HG03139 (cell line): ENCODE data around the gene BCL6.
"Not testable (repeated sequence)": the region's sequence is repeated elsewhere in the genome, so short reads cannot be mapped to it uniquely, and the experiment has no call there.

Experiments
- ATAC-seq: cut with Tn5 transposase; IDR thresholded peaks from one replicate; pipeline ENCODE4 v1.9.1; 2021; ENCODE audit not compliant: unreplicated experiment

Gene BCL6

DNA sequence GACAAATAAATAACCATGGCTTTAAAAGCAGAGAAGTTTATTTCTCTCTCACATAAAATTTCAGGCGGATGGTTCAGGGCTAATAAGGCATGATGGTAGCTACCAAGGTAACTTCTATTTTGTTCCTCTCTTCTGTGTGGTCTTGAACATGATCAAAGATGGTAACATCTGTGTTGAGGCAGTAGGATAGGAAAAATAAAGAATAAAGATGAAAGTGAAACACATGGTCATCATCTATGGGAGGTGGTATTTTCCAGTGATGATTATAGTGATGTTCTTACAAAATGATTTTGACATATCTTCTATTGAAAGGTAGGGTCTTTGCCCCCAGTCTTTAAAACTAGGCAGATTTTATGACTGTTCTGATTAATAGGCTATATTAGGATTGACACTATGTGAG is 60.8 kb downstream of the BCL6 start:
- no peak for ATAC-seq

DNA sequence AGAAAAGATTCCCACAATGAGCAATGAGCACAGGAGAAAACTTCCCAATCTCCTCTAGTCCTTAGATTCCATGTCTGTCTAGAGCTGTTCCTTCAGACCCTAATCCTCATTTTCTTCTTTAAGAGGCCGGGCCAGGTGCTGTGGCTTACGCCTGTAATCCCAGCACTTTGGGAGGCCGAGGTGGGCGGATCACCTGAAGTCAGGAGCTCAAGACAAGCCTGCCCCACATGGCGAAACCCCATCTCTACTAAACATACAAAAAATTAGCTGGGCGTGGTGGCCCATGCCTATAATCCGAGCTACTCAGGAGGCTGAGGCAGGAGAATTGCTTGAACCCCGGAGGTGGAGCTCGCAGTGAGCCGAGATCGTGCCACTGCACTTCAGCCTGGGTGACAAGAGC is 63.5 kb downstream of the BCL6 start:
- ATAC-seq = not testable (repeated sequence)

DNA sequence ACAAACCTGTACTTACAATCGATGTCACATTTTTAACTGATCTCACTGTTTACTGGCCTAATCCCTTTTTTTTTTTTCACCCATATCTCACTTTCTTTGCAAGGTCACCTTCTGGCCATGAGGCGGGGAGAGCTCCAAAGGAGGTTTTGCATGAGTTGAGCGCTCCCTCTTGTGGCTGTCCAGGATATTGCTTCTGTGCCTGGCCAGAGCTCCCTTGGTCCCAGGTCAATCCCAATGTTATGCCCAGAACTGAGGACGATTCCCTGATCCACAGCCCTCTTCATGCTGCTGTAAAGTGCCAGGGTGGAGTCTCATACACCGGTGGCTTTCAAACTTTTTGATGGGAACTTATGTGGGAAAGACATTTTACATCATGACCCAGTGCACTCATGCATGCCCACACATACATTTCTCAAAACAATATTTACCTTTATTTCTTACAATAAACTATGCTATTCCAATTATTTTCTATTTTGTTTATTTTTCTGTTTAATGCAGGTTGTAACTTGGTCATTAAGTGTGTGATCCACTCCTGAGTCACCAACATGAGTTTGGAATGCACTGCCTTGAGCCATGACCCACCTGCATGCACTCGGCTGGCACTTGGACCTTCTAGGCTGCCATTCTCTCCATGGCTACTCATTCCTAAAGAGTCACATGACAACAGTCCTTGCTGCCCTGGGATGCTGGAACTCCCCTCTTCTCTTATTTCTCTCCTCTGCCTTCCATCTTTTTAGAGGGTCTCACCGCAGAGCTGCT is 65.5 kb downstream of the BCL6 start:
- ATAC-seq = no peak

DNA sequence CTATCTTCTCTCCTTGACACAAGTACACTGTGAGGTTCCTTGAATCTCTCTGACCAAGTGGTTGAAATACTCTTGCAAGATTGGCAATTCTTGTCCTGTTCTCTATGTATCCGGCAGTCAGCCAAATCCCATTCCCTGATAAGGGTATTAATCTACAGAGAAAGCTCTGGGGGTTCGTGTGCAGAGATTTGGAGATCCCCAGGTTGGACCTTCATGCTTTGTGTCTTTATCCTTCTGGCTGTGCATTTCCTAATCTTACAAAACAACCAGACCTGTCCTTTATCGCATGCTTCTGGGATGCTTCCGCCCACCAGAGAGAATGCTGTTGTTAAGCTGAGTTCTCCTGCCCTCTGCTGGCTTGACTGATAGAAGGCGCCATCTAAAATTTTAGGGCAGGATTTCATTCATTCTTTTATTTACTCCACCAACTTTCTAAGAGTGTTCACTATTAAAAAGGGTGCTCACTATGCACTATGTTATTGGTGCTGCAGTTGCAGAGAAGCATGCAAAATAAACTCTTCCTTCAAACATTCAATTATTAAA is 66.5 kb downstream of the BCL6 start:
- no peak for ATAC-seq

DNA sequence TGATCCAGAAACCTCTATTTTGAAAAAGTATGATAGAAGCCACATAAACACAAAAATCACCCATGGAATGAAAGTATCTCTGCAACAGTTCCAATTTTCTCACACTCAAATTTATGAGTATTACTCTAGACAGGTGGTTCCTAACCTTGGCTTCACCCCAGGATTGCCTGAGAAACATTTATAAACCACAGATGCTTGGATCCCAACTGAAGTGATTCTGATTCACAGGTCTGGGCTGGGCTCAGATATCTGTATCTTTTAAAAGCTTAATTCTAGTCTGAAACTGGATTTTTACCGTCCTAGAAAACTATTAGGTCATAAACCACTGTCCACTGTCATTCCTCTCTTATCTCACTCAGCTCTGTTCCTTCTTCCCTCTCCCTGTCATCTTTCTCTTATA is 67.7 kb downstream of the BCL6 start:
- ATAC-seq = no peak

DNA sequence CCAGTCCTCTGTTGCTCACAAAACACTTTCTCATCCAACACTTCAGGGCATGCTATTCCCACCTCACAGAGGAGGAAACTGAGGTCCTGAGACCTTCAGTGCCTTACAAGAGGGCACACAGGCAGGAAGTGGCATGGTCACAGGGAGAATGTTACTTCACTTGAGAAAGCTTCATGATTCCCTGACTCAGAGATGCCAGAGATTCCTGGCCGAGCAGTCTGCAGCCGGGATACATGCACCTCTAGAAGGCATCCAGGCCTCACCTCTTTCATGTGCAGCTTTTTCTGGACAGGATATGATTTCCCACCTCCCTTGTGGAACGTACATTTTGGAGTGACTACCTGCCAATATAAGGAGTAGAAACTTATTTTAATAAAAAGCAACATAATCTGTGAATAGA is 72.3 kb downstream of the BCL6 start:
- ATAC-seq = no peak
